ENCODE results near the gene FHOD3. TPM values are rescaled to one million over a fixed set of nuclear protein-coding genes. Genes with fewer than 3 reads are reported as not detected.

Gene FHOD3
- polyA plus RNA-seq, 1 experiment, result 41.1 TPM

GRCh38 chr18:36496022-36496421 lies 198.5 kb downstream of the FHOD3 start:
- ChIA-PET POLR2A (no interaction called here), CTCF (no interaction called here)
- no peak overlapping the region for H3K27ac ChIP-seq (ENCODE audit: low read depth, low read length)
- no peak for DNase-seq (ENCODE audit: low read depth, low spot score)
- TF ChIP-seq CTCF (IDR thresholded peaks at IDR 0.05; ENCODE audit: low read depth, low read length), result no peak
- no peaks in the 10 kb centered on the region for H3K9me3 ChIP-seq (ENCODE audit: control insufficient read depth, insufficient read depth, low read length)
- H3K27me3 ChIP-seq (ENCODE audit: control insufficient read depth, insufficient read depth, low read length), result no peaks in the 10 kb centered on the region
- no peak overlapping the region for H3K4me3 ChIP-seq (ENCODE audit: low read depth, low read length)

- CTCF ChIA-PET, result no interaction called here
- POLR2A ChIA-PET, result no interaction called here
- no peaks in the 10 kb centered on the region for H3K9me3 ChIP-seq (ENCODE audit: control insufficient read depth, insufficient read depth, low read length)
- no peaks in the 10 kb centered on the region for H3K27me3 ChIP-seq (ENCODE audit: control insufficient read depth, insufficient read depth, low read length)
- H3K27ac ChIP-seq (ENCODE audit: low read depth, low read length), result no peak overlapping the region
- DNase-seq (ENCODE audit: low read depth, low spot score), result no peak
- no peak for TF ChIP-seq CTCF (IDR thresholded peaks at IDR 0.05; ENCODE audit: low read depth, low read length)
- no peak overlapping the region for H3K4me3 ChIP-seq (ENCODE audit: low read depth, low read length)
These were observed 202.4 kb downstream of the FHOD3 start for GRCh38 chr18:36499938-36500337.

GRCh38 chr18:36501100-36501499 lies 203.6 kb downstream of the FHOD3 start:
- CTCF ChIA-PET, result no interaction called here

GRCh38 chr18:36503477-36503876 lies 206.0 kb downstream of the FHOD3 start:
- ChIA-PET CTCF (no interaction called here), POLR2A (no interaction called here)
- DNase-seq (ENCODE audit: low read depth, low spot score), result no peak
- Histone ChIP-seq H3K27me3 (ENCODE audit: control insufficient read depth, insufficient read depth, low read length) (no peaks in the 10 kb centered on the region), H3K27ac (ENCODE audit: low read depth, low read length) (no peak overlapping the region), H3K9me3 (ENCODE audit: control insufficient read depth, insufficient read depth, low read length) (no peaks in the 10 kb centered on the region), H3K4me3 (ENCODE audit: low read depth, low read length) (no peak overlapping the region)
- TF ChIP-seq CTCF (IDR thresholded peaks at IDR 0.05; ENCODE audit: low read depth, low read length), result no peak

More at GRCh38 chr18:36501100-36501499, 203.6 kb downstream of the FHOD3 start:
- Histone ChIP-seq H3K27me3 (ENCODE audit: control insufficient read depth, insufficient read depth, low read length) (no peaks in the 10 kb centered on the region), H3K4me3 (ENCODE audit: low read depth, low read length) (no peak overlapping the region), H3K9me3 (ENCODE audit: control insufficient read depth, insufficient read depth, low read length) (no peaks in the 10 kb centered on the region), H3K27ac (ENCODE audit: low read depth, low read length) (no peak overlapping the region)
- POLR2A ChIA-PET, result no interaction called here
- no peak for DNase-seq (ENCODE audit: low read depth, low spot score)
- no peak for TF ChIP-seq CTCF (IDR thresholded peaks at IDR 0.05; ENCODE audit: low read depth, low read length)

GRCh38 chr18:36504928-36505327 lies 207.4 kb downstream of the FHOD3 start:
- H3K9me3 ChIP-seq (ENCODE audit: control insufficient read depth, insufficient read depth, low read length), result no peaks in the 10 kb centered on the region
- no peak for TF ChIP-seq CTCF (IDR thresholded peaks at IDR 0.05; ENCODE audit: low read depth, low read length)
- POLR2A ChIA-PET, result no interaction called here

More at GRCh38 chr18:36504928-36505327, 207.4 kb downstream of the FHOD3 start:
- Histone ChIP-seq H3K27me3 (ENCODE audit: control insufficient read depth, insufficient read depth, low read length) (no peaks in the 10 kb centered on the region), H3K27ac (ENCODE audit: low read depth, low read length) (no peak overlapping the region), H3K4me3 (ENCODE audit: low read depth, low read length) (no peak overlapping the region)
- CTCF ChIA-PET, result no interaction called here
- no peak for DNase-seq (ENCODE audit: low read depth, low spot score)

All from AG04450 (cell line).